H9 (cell line): ENCODE results near the gene LGR5. TPM values are rescaled to one million over a fixed set of nuclear protein-coding genes. Genes with fewer than 3 reads are reported as not detected.

Experiments
- DNase-seq: peaks from one replicate; pipeline ENCODE4 v3.0.0-alpha.2; 2017
- H2AFZ ChIP-seq: one replicate; pipeline ENCODE4 v1.6.1; 2013; ENCODE audit warnings: mild to moderate bottlenecking, low read length, control low read depth, moderate library complexity
- H2AK5ac ChIP-seq: 2 replicates; pipeline ENCODE4 v1.6.1; 2013; ENCODE audit warnings: low read length, control low read depth, mixed read lengths; ENCODE audit not compliant: insufficient read length
- H2BK120ac ChIP-seq: one replicate; pipeline ENCODE4 v1.6.1; 2013; ENCODE audit warnings: low read depth, mild to moderate bottlenecking, low read length, control low read depth, inconsistent platforms; ENCODE audit not compliant: poor library complexity, severe bottlenecking
- H2BK12ac ChIP-seq: 2 replicates; pipeline ENCODE4 v1.6.1; 2013; ENCODE audit warnings: low read length, control low read depth, mixed read lengths, low read depth; ENCODE audit not compliant: insufficient read length
- H2BK15ac ChIP-seq: 2 replicates; pipeline ENCODE4 v1.6.1; 2013; ENCODE audit warnings: low read depth, low read length, control low read depth
- H2BK20ac ChIP-seq: one replicate; pipeline ENCODE4 v1.6.1; 2013; ENCODE audit warnings: low read depth, mild to moderate bottlenecking, low read length, control low read depth, inconsistent platforms; ENCODE audit not compliant: poor library complexity, severe bottlenecking
- H2BK5ac ChIP-seq: 2 replicates; pipeline ENCODE4 v1.6.1; 2013; ENCODE audit warnings: low read length, control low read depth, mixed read lengths; ENCODE audit not compliant: insufficient read length
- H3K14ac ChIP-seq: 2 replicates; pipeline ENCODE4 v1.6.1; 2013; ENCODE audit warnings: low read length, control low read depth; ENCODE audit not compliant: insufficient read depth
- H3K18ac ChIP-seq: 2 replicates; pipeline ENCODE4 v1.6.1; 2013; ENCODE audit warnings: low read depth, mild to moderate bottlenecking, mixed read lengths, low read length, control low read depth; ENCODE audit not compliant: insufficient read length
- H3K23ac ChIP-seq: 2 replicates; pipeline ENCODE4 v1.6.1; 2013; ENCODE audit warnings: low read length, control low read depth, mixed read lengths, low read depth; ENCODE audit not compliant: insufficient read length
- H3K23me2 ChIP-seq: 2 replicates; pipeline ENCODE4 v1.6.1; 2013; ENCODE audit warnings: low read depth, mild to moderate bottlenecking, mixed read lengths, low read length, control low read depth; ENCODE audit not compliant: insufficient read length, poor library complexity, severe bottlenecking
- H3K27ac ChIP-seq: 2 replicates; pipeline ENCODE4 v1.5.1; 2013; ENCODE audit warnings: low read length, control low read depth, mixed read lengths, low read depth; ENCODE audit not compliant: insufficient read length
- H3K27me3 ChIP-seq: 2 replicates; pipeline ENCODE4 v1.6.1; 2013; ENCODE audit warnings: low read length, control low read depth, inconsistent platforms; ENCODE audit not compliant: insufficient read depth
- H3K4ac ChIP-seq: 2 replicates; pipeline ENCODE4 v1.6.1; 2013; ENCODE audit warnings: low read depth, mild to moderate bottlenecking, control low read depth, inconsistent platforms, low read length, moderate library complexity
- H3K4me1 ChIP-seq: 2 replicates; pipeline ENCODE4 v1.6.1; 2013; ENCODE audit warnings: low read length, control low read depth, inconsistent platforms; ENCODE audit not compliant: insufficient read depth
- H3K4me2 ChIP-seq: 2 replicates; pipeline ENCODE4 v1.6.1; 2013; ENCODE audit warnings: low read length, control low read depth, mixed read lengths; ENCODE audit not compliant: insufficient read length, insufficient read depth
- H3K56ac ChIP-seq: 2 replicates; pipeline ENCODE4 v1.6.1; 2013; ENCODE audit warnings: low read depth, mild to moderate bottlenecking, mixed read lengths, low read length, control low read depth; ENCODE audit not compliant: insufficient read length
- H3K79me1 ChIP-seq: 2 replicates; pipeline ENCODE4 v1.6.1; 2013; ENCODE audit warnings: low read depth, mild to moderate bottlenecking, moderate library complexity, low read length, control low read depth, inconsistent platforms; ENCODE audit not compliant: insufficient read depth, poor library complexity, severe bottlenecking
- H3K79me2 ChIP-seq: 2 replicates; pipeline ENCODE4 v1.6.1; 2013; ENCODE audit warnings: low read length, control low read depth, inconsistent platforms; ENCODE audit not compliant: insufficient read depth
- H3K9ac ChIP-seq: 2 replicates; pipeline ENCODE4 v1.6.1; 2013; ENCODE audit warnings: low read length, control low read depth, mixed read lengths; ENCODE audit not compliant: insufficient read length; ENCODE audit errors: extremely low read depth
- H3K9me3 ChIP-seq: one replicate; pipeline ENCODE4 v1.6.1; 2013; ENCODE audit warnings: low read depth, low read length, inconsistent platforms; ENCODE audit not compliant: control insufficient read depth
- H3T11ph ChIP-seq: one replicate; pipeline ENCODE4 v1.6.1; 2013; ENCODE audit warnings: mild to moderate bottlenecking, low read length, control low read depth, inconsistent platforms
- H4K20me1 ChIP-seq: one replicate; pipeline ENCODE4 v1.6.1; 2013; ENCODE audit not compliant: control insufficient read depth, insufficient read length, insufficient read depth
- H4K5ac ChIP-seq: 2 replicates; pipeline ENCODE4 v1.6.1; 2013; ENCODE audit warnings: low read depth, mild to moderate bottlenecking, mixed read lengths, low read length, control low read depth; ENCODE audit not compliant: insufficient read length
- H4K8ac ChIP-seq: replicated peaks from 2 replicates; pipeline ENCODE4 v1.6.1; 2013; ENCODE audit warnings: low read length, control low read depth, mixed read lengths, low read depth; ENCODE audit not compliant: insufficient read length
- H4K91ac ChIP-seq: 2 replicates; pipeline ENCODE4 v1.6.1; 2013; ENCODE audit warnings: low read depth, mild to moderate bottlenecking, moderate library complexity, mixed read lengths, low read length, control low read depth; ENCODE audit not compliant: insufficient read length
- H3K27ac Mint-ChIP-seq, 3 experiments: 2 replicates in 2 of 3; 3 replicates in 1 of 3; pipeline ENCODE4 v1.8.0; 2020 to 2021; ENCODE audit warnings: mixed read lengths in 3 of 3, mild to moderate bottlenecking in 1 of 3, moderate library complexity in 1 of 3
- H3K27me3 Mint-ChIP-seq: 2 replicates; pipeline ENCODE4 v1.8.0; 2021; ENCODE audit warnings: low read depth, mild to moderate bottlenecking, moderate library complexity, mixed read lengths
- H3K36me3 Mint-ChIP-seq, 3 experiments: 2 replicates in 2 of 3; 3 replicates in 1 of 3; pipeline ENCODE4 v1.8.0; 2020 to 2021; ENCODE audit warnings: low read depth in 3 of 3, mixed read lengths in 3 of 3; ENCODE audit not compliant: insufficient read depth in 1 of 3
- H3K4me1 Mint-ChIP-seq, 2 experiments: 2 replicates each; pipeline ENCODE4 v1.8.0; 2020; ENCODE audit warnings: mixed read lengths in 2 of 2
- H3K4me3 Mint-ChIP-seq, 2 experiments: 2 replicates in 1 of 2; 3 replicates in 1 of 2; pipeline ENCODE4 v1.8.0; 2020 to 2021; ENCODE audit warnings: mild to moderate bottlenecking in 2 of 2, mixed read lengths in 2 of 2, moderate library complexity in 1 of 2
- H3K9me3 Mint-ChIP-seq, 2 experiments: 2 replicates in 1 of 2; 3 replicates in 1 of 2; pipeline ENCODE4 v1.8.0; 2020; ENCODE audit warnings: mild to moderate bottlenecking in 2 of 2, mixed read lengths in 2 of 2, moderate library complexity in 1 of 2
- WGBS: extraction: QIAGEN DNeasy Blood & Tissue Kit; methylation state at CpG from one replicate; pipeline ENCODE4 v1.1.7; 2013; ENCODE audit warnings: missing lambda C conversion rate, low lambda C conversion rate, mixed read lengths; ENCODE audit not compliant: insufficient read length; ENCODE audit errors: extremely low coverage; 5-methylcytosine and 5-hydroxymethylcytosine counted together
- total RNA-seq: library from RNA; stranded (reverse); gene quantifications from 2 replicates; pipeline ENCODE4 v1.2.1, GENCODE V29; 2021
- TF ChIP-seq, protein P1 (sequence below): fragments of 200-600 bp; sonication (generic); conservative IDR thresholded peaks from 3 replicates; pipeline ENCODE4 v1.8.0; 2021; ENCODE audit warnings: antibody characterized with exemption, mild to moderate bottlenecking

The LGR5 gene
- total RNA-seq, 1 experiment from 2014 or later = 0.09 TPM

DNA sequence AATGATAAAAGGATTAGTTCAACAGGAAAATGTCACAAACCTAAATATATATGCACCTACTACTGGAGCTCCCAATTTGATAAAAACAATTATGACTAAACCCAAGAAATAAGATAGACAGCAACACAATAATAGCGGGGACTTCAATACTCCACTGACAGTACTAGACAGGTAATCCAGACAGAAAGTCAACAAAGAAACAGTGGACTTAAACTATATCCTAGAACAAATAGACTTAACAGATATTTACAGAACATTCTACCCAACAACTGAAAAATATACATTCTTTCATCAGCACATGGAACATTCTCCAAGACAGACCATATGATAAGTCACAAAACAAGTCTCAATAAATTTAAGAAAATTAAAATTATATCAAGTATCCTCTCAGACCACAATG, 28.0 kb upstream of the LGR5 start:
- Histone ChIP-seq H3K9ac (no peak overlapping the region), H3K14ac (no peak overlapping the region), H3K23ac (no peak overlapping the region), H3K27me3 (no peaks in the 10 kb centered on the region), H4K8ac (no peak overlapping the region), H2AFZ (no peak overlapping the region), H4K20me1 (no peaks in the 10 kb centered on the region), H3K79me2 (no peaks in the 10 kb centered on the region), H4K5ac (no peak overlapping the region), H3T11ph (no peak overlapping the region), H4K91ac (no peak overlapping the region), H3K56ac (no peak overlapping the region), H3K4me1 (no peaks in the 10 kb centered on the region), H3K4me2 (no peak overlapping the region), H3K23me2 (no peaks in the 10 kb centered on the region), H3K79me1 (no peaks in the 10 kb centered on the region), H2BK5ac (no peak overlapping the region), H2BK15ac (no peak overlapping the region), H2BK120ac (no peak overlapping the region), H2BK20ac (no peak overlapping the region), H2AK5ac (no peak overlapping the region), H3K18ac (no peak overlapping the region), H3K4ac (no peak overlapping the region), H2BK12ac (no peak overlapping the region), H3K27ac (no peak overlapping the region), H3K9me3 (no peaks in the 10 kb centered on the region)
- Mint-ChIP-seq H3K4me1 (no peaks in the 10 kb centered on the region), H3K9me3 (peaks cover 38% of the 10 kb centered on the region in 2 experiments), H3K27me3 (no peaks in the 10 kb centered on the region), H3K36me3 (peaks cover 2 to 48% (median 12%) of the 10 kb centered on the region in 3 experiments), H3K4me3 (no peak overlapping the region), H3K27ac (no peak overlapping the region)
- DNase-seq = no peak
- WGBS = no CpG with 5 or more reads among the region's 1 CpG
- TF ChIP-seq, protein P1, sequence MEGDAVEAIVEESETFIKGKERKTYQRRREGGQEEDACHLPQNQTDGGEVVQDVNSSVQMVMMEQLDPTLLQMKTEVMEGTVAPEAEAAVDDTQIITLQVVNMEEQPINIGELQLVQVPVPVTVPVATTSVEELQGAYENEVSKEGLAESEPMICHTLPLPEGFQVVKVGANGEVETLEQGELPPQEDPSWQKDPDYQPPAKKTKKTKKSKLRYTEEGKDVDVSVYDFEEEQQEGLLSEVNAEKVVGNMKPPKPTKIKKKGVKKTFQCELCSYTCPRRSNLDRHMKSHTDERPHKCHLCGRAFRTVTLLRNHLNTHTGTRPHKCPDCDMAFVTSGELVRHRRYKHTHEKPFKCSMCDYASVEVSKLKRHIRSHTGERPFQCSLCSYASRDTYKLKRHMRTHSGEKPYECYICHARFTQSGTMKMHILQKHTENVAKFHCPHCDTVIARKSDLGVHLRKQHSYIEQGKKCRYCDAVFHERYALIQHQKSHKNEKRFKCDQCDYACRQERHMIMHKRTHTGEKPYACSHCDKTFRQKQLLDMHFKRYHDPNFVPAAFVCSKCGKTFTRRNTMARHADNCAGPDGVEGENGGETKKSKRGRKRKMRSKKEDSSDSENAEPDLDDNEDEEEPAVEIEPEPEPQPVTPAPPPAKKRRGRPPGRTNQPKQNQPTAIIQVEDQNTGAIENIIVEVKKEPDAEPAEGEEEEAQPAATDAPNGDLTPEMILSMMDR = no peak
